Spleen (tissue), 11 donors: ENCODE results near the gene STEAP3. TPM values are rescaled to one million over a fixed set of nuclear protein-coding genes. Genes with fewer than 3 reads are reported as not detected.
"Not testable (repeated sequence)": the region's sequence is repeated elsewhere in the genome, so short reads cannot be mapped to it uniquely, and the experiment has no call there.

ENCODE experiments used
- DNase-seq: peaks from one replicate; pipeline ENCODE4 v3.0.0-alpha.2; 2020
- H3K27ac ChIP-seq, 8 donors: fragments of 200-600 bp; sonication (generic) in 7 of 8; 1 replicate in 4 of 8; 2 replicates in 4 of 8; pipeline versions ENCODE4 v1.5.0 to v1.8.0; 2016 to 2021; ENCODE audit warnings: inconsistent platforms in 4 of 8, mild to moderate bottlenecking in 4 of 8, moderate library complexity in 1 of 8
- H3K27me3 ChIP-seq, 7 donors: fragments of 200-600 bp; sonication (generic) in 6 of 7; replicated peaks in 1 of 7; 1 replicate in 4 of 7; 2 replicates in 3 of 7; pipeline versions ENCODE4 v1.5.0 to v1.8.0; 2016 to 2021; ENCODE audit warnings: inconsistent platforms in 3 of 7, mild to moderate bottlenecking in 1 of 7
- H3K36me3 ChIP-seq, 6 donors: fragments of 200-600 bp; sonication (generic) in 5 of 6; 1 replicate in 4 of 6; 2 replicates in 2 of 6; pipeline versions ENCODE4 v1.5.0 to v1.8.0; 2016 to 2021; ENCODE audit warnings: inconsistent platforms in 2 of 6
- H3K4me1 ChIP-seq, 6 donors: fragments of 200-600 bp; sonication (generic) in 5 of 6; 1 replicate in 3 of 6; 2 replicates in 3 of 6; pipeline versions ENCODE4 v1.5.0 to v1.8.0; 2016 to 2021; ENCODE audit warnings: inconsistent platforms in 3 of 6
- H3K4me3 ChIP-seq, 8 donors: fragments of 200-600 bp; sonication (generic) in 7 of 8; 1 replicate in 4 of 8; 2 replicates in 4 of 8; pipeline versions ENCODE4 v1.5.0 to v1.8.0; 2016 to 2021; ENCODE audit warnings: inconsistent platforms in 4 of 8, mild to moderate bottlenecking in 4 of 8, moderate library complexity in 2 of 8
- H3K9me3 ChIP-seq, 8 donors: fragments of 200-600 bp; sonication (generic) in 7 of 8; 1 replicate in 4 of 8; 2 replicates in 4 of 8; pipeline versions ENCODE4 v1.5.0 to v1.8.0; 2016 to 2021; ENCODE audit warnings: inconsistent platforms in 4 of 8
- POLR2A ChIP-seq, 3 donors: fragments of 450-650 bp; IDR thresholded peaks; one replicate each; pipeline ENCODE4 v1.5.1; 2017; ENCODE audit warnings: antibody characterized with exemption in 3 of 3, mild to moderate bottlenecking in 1 of 3
- POLR2AphosphoS5 ChIP-seq, 3 donors: sonication (generic); formaldehyde crosslinking; IDR thresholded peaks; one replicate each; pipeline ENCODE4 v1.5.1; 2017; ENCODE audit warnings: antibody characterized with exemption in 3 of 3
- WGBS, 5 donors: extraction: QIAGEN DNeasy Blood & Tissue Kit in 3 of 5; methylation state at CpG; one replicate each; pipeline versions ENCODE4 v1.1.5 to v1.1.7; 2013 to 2018; 5-methylcytosine and 5-hydroxymethylcytosine counted together
- intact Hi-C: fragments of 100-400 bp; cut with DNase I; formaldehyde crosslinking; loops from one replicate; pipeline ENCODE4 v1.15.0; 2023; ENCODE audit warnings: low total_unique reads
- polyA plus RNA-seq, 3 donors: library from polyadenylated mRNA; stranded (reverse); fragments of 200-250 nt; gene quantifications; one replicate each; pipeline ENCODE4 v1.2.1, GENCODE V29; 2013
- total RNA-seq, 7 donors: library from RNA; depleted of rRNA in 3 of 7; stranded (reverse); fragments of >200 nt in 3 of 7; fragmentation: NEBNext Ultra II Directional in 4 of 7; extraction: Animal tissue kit (Norgen Biotek cat#: 25700) in 4 of 7; gene quantifications; one replicate each; pipeline versions ENCODE4 v1.1.0 to v1.2.1, GENCODE V29; 2016 to 2021
- TF ChIP-seq, protein P1 (sequence below), 11 experiments: fragments of 200-600 bp in 7 of 11; fragments of 450-650 bp in 4 of 11; sonication (generic) in 4 of 11; IDR thresholded peaks in 8 of 11; conservative IDR thresholded peaks in 3 of 11; 1 replicate in 7 of 11; 2 replicates in 4 of 11; pipeline versions ENCODE4 v1.4.0 to v1.8.0; 2016 to 2021; ENCODE audit warnings: antibody characterized with exemption in 11 of 11, inconsistent platforms in 4 of 11, mild to moderate bottlenecking in 1 of 11
- donor health status: healthy with polysubstance abuse.
- donor health status: DM: no; HTN: no; CAD: no; lungs with moderate emphysema.
- donor health status: DM: no; HTN: no; CAD: no.
- donor health status: Bipolar disorder and iron deficiency.
- donor health status: healthy.
- donor health status: DM: no; HTN: no; CAD: no.
- donor health status: DM: yes; HTN: yes; CAD: no.

STEAP3 gene
- total and polyA plus RNA-seq, 10 donors = 0.26 to 3.6 (median 1.5) TPM

DNA sequence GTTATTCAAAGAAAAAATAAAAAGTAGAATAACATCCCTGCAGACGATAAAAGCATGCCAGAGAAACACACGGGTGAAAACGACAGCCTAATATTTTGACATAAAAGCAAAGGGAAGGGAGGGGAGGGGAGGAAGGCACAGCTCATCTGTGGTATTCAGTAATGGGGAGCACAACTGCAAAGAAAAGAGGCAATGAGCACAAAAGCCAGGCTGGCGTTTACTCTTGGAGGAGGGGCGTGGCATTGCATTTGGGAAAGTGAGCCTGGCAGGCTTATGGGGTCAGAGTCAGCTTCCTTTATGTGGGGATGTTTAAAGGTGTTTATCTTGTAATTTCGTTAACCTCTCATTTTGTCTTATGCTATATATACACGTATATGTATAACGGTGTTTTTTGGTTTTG lies 53.2 kb downstream of the STEAP3 start:
- intact Hi-C loops = no loop called here
- WGBS, 5 donors = 82 to 88% (median 83%) methylated on average over 8 of the region's 8 CpGs
- H3K4me1 ChIP-seq = peaks cover 0 to 4% (median under 1%) of the 10 kb centered on the region in 6 donors
- H3K9me3 ChIP-seq = peaks cover 0 to 4% (median 0%) of the 10 kb centered on the region in 8 donors
- H3K27me3 ChIP-seq = no peaks in the 10 kb centered on the region
- TF ChIP-seq POLR2AphosphoS5 (IDR thresholded peaks at IDR 0.05) = no peak
- TF ChIP-seq, protein P1, sequence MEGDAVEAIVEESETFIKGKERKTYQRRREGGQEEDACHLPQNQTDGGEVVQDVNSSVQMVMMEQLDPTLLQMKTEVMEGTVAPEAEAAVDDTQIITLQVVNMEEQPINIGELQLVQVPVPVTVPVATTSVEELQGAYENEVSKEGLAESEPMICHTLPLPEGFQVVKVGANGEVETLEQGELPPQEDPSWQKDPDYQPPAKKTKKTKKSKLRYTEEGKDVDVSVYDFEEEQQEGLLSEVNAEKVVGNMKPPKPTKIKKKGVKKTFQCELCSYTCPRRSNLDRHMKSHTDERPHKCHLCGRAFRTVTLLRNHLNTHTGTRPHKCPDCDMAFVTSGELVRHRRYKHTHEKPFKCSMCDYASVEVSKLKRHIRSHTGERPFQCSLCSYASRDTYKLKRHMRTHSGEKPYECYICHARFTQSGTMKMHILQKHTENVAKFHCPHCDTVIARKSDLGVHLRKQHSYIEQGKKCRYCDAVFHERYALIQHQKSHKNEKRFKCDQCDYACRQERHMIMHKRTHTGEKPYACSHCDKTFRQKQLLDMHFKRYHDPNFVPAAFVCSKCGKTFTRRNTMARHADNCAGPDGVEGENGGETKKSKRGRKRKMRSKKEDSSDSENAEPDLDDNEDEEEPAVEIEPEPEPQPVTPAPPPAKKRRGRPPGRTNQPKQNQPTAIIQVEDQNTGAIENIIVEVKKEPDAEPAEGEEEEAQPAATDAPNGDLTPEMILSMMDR (IDR thresholded peaks at IDR 0.05 in 8 of 11, conservative IDR thresholded peaks at IDR 0.05 in 3 of 11) = no peak
- TF ChIP-seq POLR2A (IDR thresholded peaks at IDR 0.05) = no peak
- H3K27ac ChIP-seq = no peak overlapping the region
- no peak overlapping the region for H3K4me3 ChIP-seq
- no peak for DNase-seq
- no peaks in the 10 kb centered on the region for H3K36me3 ChIP-seq

DNA sequence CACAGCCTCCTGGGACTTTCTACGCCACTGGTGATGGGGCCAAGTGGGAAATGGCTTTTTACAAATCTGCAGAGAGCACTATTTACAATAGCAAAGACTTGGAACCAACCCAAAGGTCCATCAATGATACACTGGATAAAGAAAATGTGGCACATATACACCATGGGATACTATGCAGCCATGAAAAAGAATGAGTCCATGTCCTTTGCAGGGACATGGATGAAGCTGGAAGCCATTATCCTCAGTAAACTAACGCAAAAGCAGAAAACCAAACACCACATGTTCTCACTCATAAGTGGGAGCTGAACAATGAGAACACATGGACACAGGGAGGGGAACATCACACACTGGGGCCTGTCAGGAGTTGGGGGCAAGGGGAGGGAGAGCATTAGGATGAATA lies 54.8 kb downstream of the STEAP3 start:
- H3K27ac ChIP-seq, intact Hi-C loops, H3K27me3 ChIP-seq, H3K9me3 ChIP-seq, H3K4me3 ChIP-seq, DNase-seq, H3K36me3 ChIP-seq: not testable (repeated sequence)
- WGBS, 5 donors = 86 to 93% (median 90%) methylated on average over 2 of the region's 2 CpGs
- H3K4me1 ChIP-seq = peaks cover 0 to 20% (median 11%) of the 10 kb centered on the region in 6 donors

DNA sequence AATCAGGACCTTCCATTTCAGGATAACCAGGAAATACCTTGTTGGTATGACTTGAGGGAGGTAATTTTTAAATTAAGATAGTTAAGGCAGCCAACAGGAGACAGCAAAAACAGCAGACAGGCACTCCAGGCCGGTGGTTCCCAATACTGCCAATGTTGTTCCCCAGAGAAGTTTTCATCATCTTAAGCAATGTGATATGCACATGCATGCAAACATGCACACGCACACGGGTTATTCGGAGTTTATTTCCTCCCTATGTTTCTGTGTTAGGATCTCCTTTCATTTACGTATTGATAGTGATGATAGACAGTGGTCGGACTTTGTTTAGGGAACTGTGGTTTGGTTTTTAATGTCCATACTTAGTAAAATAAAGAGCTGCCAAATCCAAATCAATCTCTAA lies 55.3 kb downstream of the STEAP3 start:
- intact Hi-C loops = no loop called here
- Histone ChIP-seq H3K4me3 (no peak overlapping the region), H3K27ac (no peak overlapping the region), H3K27me3 (no peaks in the 10 kb centered on the region), H3K9me3 (peaks cover 0 to 4% (median 0%) of the 10 kb centered on the region in 8 donors), H3K36me3 (no peaks in the 10 kb centered on the region), H3K4me1 (peaks cover 0 to 25% (median 12%) of the 10 kb centered on the region in 6 donors)
- 89 to 93% (median 91%) methylated on average over 6 of the region's 6 CpGs for WGBS, 5 donors
- TF ChIP-seq POLR2A (IDR thresholded peaks at IDR 0.05) (no peak), POLR2AphosphoS5 (IDR thresholded peaks at IDR 0.05) (no peak)
- TF ChIP-seq, protein P1 (IDR thresholded peaks at IDR 0.05 in 8 of 11, conservative IDR thresholded peaks at IDR 0.05 in 3 of 11) = no peak
- DNase-seq = no peak

DNA sequence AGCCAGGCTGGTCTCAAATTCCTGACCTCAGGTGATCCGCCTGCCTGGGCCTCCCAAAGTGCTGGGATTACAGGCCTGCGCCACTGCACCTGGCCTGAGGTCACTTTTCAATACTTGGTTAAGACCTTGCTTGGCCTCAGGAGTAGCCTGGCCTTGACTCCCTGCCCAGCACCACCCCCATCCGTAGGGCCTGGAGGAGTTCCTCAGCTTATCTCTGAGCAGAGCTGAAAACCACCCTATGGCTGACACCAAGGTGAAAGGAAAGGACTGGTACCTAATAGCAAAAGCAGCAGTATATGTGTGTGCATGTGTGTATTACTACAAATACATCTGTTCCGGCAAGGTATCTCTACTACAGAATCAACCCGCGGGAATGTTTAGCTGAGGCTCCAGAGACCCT lies 56.0 kb downstream of the STEAP3 start:
- intact Hi-C loops = no loop called here
- Histone ChIP-seq H3K4me1 (peaks cover 0 to 28% (median 13%) of the 10 kb centered on the region in 6 donors), H3K27me3 (no peaks in the 10 kb centered on the region), H3K9me3 (peaks cover 0 to 4% (median 0%) of the 10 kb centered on the region in 8 donors), H3K4me3 (no peak overlapping the region), H3K36me3 (no peaks in the 10 kb centered on the region), H3K27ac (no peak overlapping the region)
- DNase-seq = no peak
- TF ChIP-seq POLR2A (IDR thresholded peaks at IDR 0.05) = no peak
- TF ChIP-seq, protein P1 (IDR thresholded peaks at IDR 0.05 in 8 of 11, conservative IDR thresholded peaks at IDR 0.05 in 3 of 11) = no peak
- TF ChIP-seq POLR2AphosphoS5 (IDR thresholded peaks at IDR 0.05) = no peak
- WGBS, 5 donors = 87 to 96% (median 92%) methylated on average over 6 of the region's 6 CpGs

DNA sequence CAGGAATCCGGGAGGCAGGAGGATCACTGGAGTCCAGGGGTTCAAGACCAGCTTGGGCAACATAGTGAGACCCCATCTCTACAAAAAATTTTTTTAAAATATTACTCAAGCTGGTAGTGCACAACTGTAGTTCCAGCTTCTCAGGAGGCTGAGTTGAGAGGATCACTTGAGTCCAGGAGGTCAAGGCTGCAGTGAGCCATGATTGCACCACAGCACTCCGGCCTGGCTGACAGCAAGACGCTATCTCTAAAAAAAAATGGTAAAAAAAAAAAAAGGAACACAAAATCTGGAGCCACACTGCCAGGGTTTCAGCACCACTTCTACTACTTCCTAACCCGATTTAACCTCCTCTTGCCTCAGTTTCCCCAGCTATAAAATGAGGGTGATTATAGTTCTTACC lies 57.0 kb downstream of the STEAP3 start:
- TF ChIP-seq, protein P1 (IDR thresholded peaks at IDR 0.05 in 8 of 11, conservative IDR thresholded peaks at IDR 0.05 in 3 of 11) = no peak
- TF ChIP-seq POLR2A (IDR thresholded peaks at IDR 0.05) (no peak), POLR2AphosphoS5 (IDR thresholded peaks at IDR 0.05) (no peak)
- Histone ChIP-seq H3K4me3 (no peak overlapping the region), H3K27ac (no peak overlapping the region), H3K27me3 (no peaks in the 10 kb centered on the region), H3K4me1 (peaks cover 0 to 28% (median 13%) of the 10 kb centered on the region in 6 donors), H3K9me3 (peaks cover 0 to 4% (median 0%) of the 10 kb centered on the region in 8 donors), H3K36me3 (no peaks in the 10 kb centered on the region)
- intact Hi-C loops = no loop called here
- WGBS, 5 donors = 51 to 75% (median 55%) methylated on average over 4 of the region's 4 CpGs
- no peak for DNase-seq
